ENCODE measurements around the gene SPTBN2.

DNA sequence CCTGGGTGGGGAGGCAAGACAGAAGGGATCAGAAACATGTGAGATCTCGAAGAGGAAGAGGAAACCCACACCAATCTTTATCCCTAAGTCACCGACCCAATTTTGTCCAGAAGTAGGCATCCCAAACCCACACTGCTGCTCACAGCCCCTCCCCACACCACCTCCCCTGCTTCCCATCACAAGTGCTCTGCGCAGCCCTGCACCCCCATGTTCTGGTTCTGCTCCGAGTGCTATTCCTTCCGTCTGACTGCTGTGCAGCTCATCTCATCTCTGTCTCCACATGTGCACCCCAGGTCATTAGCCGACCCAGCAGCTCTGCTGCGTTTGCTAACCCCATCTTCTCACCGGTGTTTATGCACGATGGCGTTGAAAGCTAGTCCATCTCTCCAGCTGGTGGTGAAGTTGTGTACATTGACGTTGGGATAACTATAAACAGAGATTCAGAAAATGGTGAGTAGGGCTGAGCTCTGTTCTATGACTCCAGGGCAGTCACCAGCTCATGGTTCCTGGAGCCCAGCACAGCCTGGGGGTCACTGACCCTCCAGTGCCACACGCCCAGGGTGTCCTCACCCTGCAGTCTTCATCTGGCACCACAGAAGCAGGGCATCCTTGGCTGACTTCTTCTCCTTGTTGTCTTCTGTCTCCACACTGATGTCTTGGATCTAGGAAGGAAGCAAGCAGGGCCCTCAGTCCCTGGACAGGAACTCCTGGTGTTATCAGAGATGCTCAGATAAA, 15.1 kb downstream of the SPTBN2 start:
- no peak for TF ChIP-seq RFX5 (IDR thresholded peaks at IDR 0.05)
- TF ChIP-seq, protein P1, sequence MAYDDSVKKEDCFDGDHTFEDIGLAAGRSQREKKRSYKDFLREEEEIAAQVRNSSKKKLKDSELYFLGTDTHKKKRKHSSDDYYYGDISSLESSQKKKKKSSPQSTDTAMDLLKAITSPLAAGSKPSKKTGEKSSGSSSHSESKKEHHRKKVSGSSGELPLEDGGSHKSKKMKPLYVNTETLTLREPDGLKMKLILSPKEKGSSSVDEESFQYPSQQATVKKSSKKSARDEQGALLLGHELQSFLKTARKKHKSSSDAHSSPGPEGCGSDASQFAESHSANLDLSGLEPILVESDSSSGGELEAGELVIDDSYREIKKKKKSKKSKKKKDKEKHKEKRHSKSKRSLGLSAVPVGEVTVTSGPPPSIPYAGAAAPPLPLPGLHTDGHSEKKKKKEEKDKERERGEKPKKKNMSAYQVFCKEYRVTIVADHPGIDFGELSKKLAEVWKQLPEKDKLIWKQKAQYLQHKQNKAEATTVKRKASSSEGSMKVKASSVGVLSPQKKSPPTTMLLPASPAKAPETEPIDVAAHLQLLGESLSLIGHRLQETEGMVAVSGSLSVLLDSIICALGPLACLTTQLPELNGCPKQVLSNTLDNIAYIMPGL (CRISPR knock-in tag; IDR thresholded peaks at IDR 0.05; ENCODE audit: borderline replicate concordance): no peak
- TF ChIP-seq FOSL2 (IDR thresholded peaks at IDR 0.05): no peak
- no peak for TF ChIP-seq FOSL2 (CRISPR knock-in tag; IDR thresholded peaks at IDR 0.05)
- TF ChIP-seq POLR2A (IDR thresholded peaks at IDR 0.05; ENCODE audit: low read length): no peak
- TF ChIP-seq EP300 (IDR thresholded peaks at IDR 0.05): no peak
- TF ChIP-seq, protein P2, sequence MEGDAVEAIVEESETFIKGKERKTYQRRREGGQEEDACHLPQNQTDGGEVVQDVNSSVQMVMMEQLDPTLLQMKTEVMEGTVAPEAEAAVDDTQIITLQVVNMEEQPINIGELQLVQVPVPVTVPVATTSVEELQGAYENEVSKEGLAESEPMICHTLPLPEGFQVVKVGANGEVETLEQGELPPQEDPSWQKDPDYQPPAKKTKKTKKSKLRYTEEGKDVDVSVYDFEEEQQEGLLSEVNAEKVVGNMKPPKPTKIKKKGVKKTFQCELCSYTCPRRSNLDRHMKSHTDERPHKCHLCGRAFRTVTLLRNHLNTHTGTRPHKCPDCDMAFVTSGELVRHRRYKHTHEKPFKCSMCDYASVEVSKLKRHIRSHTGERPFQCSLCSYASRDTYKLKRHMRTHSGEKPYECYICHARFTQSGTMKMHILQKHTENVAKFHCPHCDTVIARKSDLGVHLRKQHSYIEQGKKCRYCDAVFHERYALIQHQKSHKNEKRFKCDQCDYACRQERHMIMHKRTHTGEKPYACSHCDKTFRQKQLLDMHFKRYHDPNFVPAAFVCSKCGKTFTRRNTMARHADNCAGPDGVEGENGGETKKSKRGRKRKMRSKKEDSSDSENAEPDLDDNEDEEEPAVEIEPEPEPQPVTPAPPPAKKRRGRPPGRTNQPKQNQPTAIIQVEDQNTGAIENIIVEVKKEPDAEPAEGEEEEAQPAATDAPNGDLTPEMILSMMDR (IDR thresholded peaks at IDR 0.05): no peak
- TF ChIP-seq MAZ (IDR thresholded peaks at IDR 0.05; ENCODE audit: borderline replicate concordance, low read depth, low read length): no peak
- TF ChIP-seq MYC (IDR thresholded peaks at IDR 0.05; ENCODE audit: borderline replicate concordance, low read length): no peak
- TF ChIP-seq, protein P3, sequence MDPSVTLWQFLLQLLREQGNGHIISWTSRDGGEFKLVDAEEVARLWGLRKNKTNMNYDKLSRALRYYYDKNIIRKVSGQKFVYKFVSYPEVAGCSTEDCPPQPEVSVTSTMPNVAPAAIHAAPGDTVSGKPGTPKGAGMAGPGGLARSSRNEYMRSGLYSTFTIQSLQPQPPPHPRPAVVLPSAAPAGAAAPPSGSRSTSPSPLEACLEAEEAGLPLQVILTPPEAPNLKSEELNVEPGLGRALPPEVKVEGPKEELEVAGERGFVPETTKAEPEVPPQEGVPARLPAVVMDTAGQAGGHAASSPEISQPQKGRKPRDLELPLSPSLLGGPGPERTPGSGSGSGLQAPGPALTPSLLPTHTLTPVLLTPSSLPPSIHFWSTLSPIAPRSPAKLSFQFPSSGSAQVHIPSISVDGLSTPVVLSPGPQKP (IDR thresholded peaks at IDR 0.05; ENCODE audit: low read depth, low read length): no peak
- no peak for TF ChIP-seq HOXA7 (CRISPR knock-in tag; IDR thresholded peaks at IDR 0.05)
- no peak for TF ChIP-seq POLR2AphosphoS2 (conservative IDR thresholded peaks at IDR 0.05; ENCODE audit: low read length)
